Endothelial cell of umbilical vein (primary cell): ENCODE measurements around the gene NETO1. TPM values are rescaled to one million over a fixed set of nuclear protein-coding genes. Genes with fewer than 3 reads are reported as not detected.

Source experiments
- BruUV-seq: library from RNA; stranded (reverse); fragments of 400-500 nt; replicated peaks from 2 replicates; lab custom pipeline; 2021; lab: Mats Ljungman, UMichigan
- CTCF ChIA-PET: fragments of 300-600, 350-600 bp; sonication (Branson Sonifier 250); formaldehyde crosslinking; loops from one replicate; lab custom pipeline; 2021; ENCODE audit warnings: antibody characterized with exemption, inconsistent platforms; lab: Charles Lee
- POLR2A ChIA-PET: fragments of 300-600, 350-600 bp; sonication (Branson Sonifier 250); formaldehyde crosslinking; loops from one replicate; lab custom pipeline; 2021; ENCODE audit warnings: antibody characterized with exemption, inconsistent platforms; lab: Charles Lee
- DNase-seq: peaks from one replicate; pipeline ENCODE4 v3.0.0-alpha.2; 2011; ENCODE audit warnings: low read depth, low spot score
- FAIRE-seq: peaks from 2 replicates; lab custom pipeline; 2011; peaks lifted over from hg19 to GRCh38; lab: Jason Lieb, UNC
- H2AFZ ChIP-seq: 2 replicates; pipeline ENCODE4 v1.6.0; 2012; ENCODE audit warnings: low read depth, low read length, control low read depth, inconsistent platforms
- H3K27ac ChIP-seq: 2 replicates; pipeline ENCODE4 v1.5.1; 2011; ENCODE audit warnings: low read depth, mild to moderate bottlenecking, control low read depth, low read length, moderate library complexity; ENCODE audit not compliant: insufficient read depth
- H3K27me3 ChIP-seq, 2 experiments: 2 replicates each; pipeline versions ENCODE4 v1.6.0 to v1.6.1; 2011; ENCODE audit warnings: low read length in 2 of 2, mixed read lengths in 1 of 2; ENCODE audit not compliant: control insufficient read depth in 2 of 2, insufficient read depth in 2 of 2
- H3K36me3 ChIP-seq, 2 experiments: 2 replicates in 1 of 2; 3 replicates in 1 of 2; pipeline ENCODE4 v1.5.1; 2011; ENCODE audit warnings: low read length in 2 of 2, mild to moderate bottlenecking in 1 of 2, moderate library complexity in 1 of 2; ENCODE audit not compliant: control insufficient read depth in 2 of 2, insufficient read depth in 2 of 2; ENCODE audit errors: extremely low read depth in 1 of 2
- H3K4me1 ChIP-seq: 3 replicates; pipeline ENCODE4 v1.5.1; 2011; ENCODE audit warnings: mild to moderate bottlenecking, low read length; ENCODE audit not compliant: control insufficient read depth, insufficient read depth; ENCODE audit errors: extremely low read depth
- H3K4me2 ChIP-seq: 2 replicates; pipeline ENCODE4 v1.6.1; 2011; ENCODE audit warnings: low read length, control low read depth, mixed read lengths; ENCODE audit not compliant: insufficient read depth
- H3K4me3 ChIP-seq, 3 experiments: fragments of 200-600 bp in 1 of 3; sonication (generic), shearing (Covaris generic) in 1 of 3; replicated peaks in 1 of 3; 2 replicates each; pipeline ENCODE4 v1.5.1; 2011 to 2016; ENCODE audit warnings: control low read depth in 3 of 3, low read length in 3 of 3, mild to moderate bottlenecking in 2 of 3, inconsistent platforms in 1 of 3, low read depth in 1 of 3, moderate library complexity in 1 of 3; ENCODE audit not compliant: insufficient read depth in 1 of 3
- H3K79me2 ChIP-seq: 2 replicates; pipeline ENCODE4 v1.6.0; 2012; ENCODE audit warnings: low read length, inconsistent platforms; ENCODE audit not compliant: control insufficient read depth, insufficient read depth
- H3K9ac ChIP-seq: replicated peaks from 2 replicates; pipeline ENCODE3; 2011; ENCODE audit warnings: low read length, control low read depth; ENCODE audit not compliant: insufficient read depth; ENCODE audit errors: extremely low read depth
- H3K9me1 ChIP-seq: replicated peaks from 3 replicates; pipeline ENCODE4 v1.6.0; 2011; ENCODE audit warnings: mild to moderate bottlenecking, low read length; ENCODE audit not compliant: control insufficient read depth, insufficient read depth; ENCODE audit errors: extremely low read depth
- H3K9me3 ChIP-seq: replicated peaks from 2 replicates; pipeline ENCODE4 v1.5.1; 2012; ENCODE audit warnings: low read length, inconsistent platforms; ENCODE audit not compliant: control insufficient read depth, insufficient read depth
- H4K20me1 ChIP-seq: replicated peaks from 2 replicates; pipeline ENCODE3; 2011; ENCODE audit warnings: mild to moderate bottlenecking, low read length; ENCODE audit not compliant: control insufficient read depth, insufficient read depth; ENCODE audit errors: extremely low read depth
- CTCF ChIP-seq, 2 donors: IDR thresholded peaks; 1 replicate in 1 of 2; 2 replicates in 1 of 2; pipeline ENCODE4 v1.5.1; 2011; ENCODE audit warnings: low read length in 2 of 2, mild to moderate bottlenecking in 2 of 2, moderate library complexity in 2 of 2, control low read depth in 1 of 2, inconsistent platforms in 1 of 2, low read depth in 1 of 2; ENCODE audit not compliant: insufficient read depth in 1 of 2; ENCODE audit errors: extremely low read depth in 1 of 2
- EZH2 ChIP-seq: IDR thresholded peaks from 2 replicates; pipeline ENCODE4 v1.6.1; 2012; ENCODE audit warnings: borderline replicate concordance, low read depth, mild to moderate bottlenecking, moderate library complexity, low read length, inconsistent platforms; ENCODE audit not compliant: severe bottlenecking
- FOS ChIP-seq: IDR thresholded peaks from 2 replicates; pipeline ENCODE4 v1.6.1; 2011; ENCODE audit warnings: mild to moderate bottlenecking, low read length, moderate library complexity, borderline replicate concordance; ENCODE audit not compliant: insufficient read depth
- GATA2 ChIP-seq: IDR thresholded peaks from 2 replicates; pipeline ENCODE4 v1.7.0; 2011; ENCODE audit warnings: low read depth, mild to moderate bottlenecking, moderate library complexity, mixed read lengths, low read length; ENCODE audit not compliant: insufficient read length, insufficient read depth
- JUN ChIP-seq: IDR thresholded peaks from 2 replicates; pipeline ENCODE4 v1.6.1; 2011; ENCODE audit warnings: borderline replicate concordance, low read depth; ENCODE audit not compliant: insufficient read length, insufficient read depth
- MAX ChIP-seq: IDR thresholded peaks from 2 replicates; pipeline ENCODE4 v1.6.1; 2011; ENCODE audit not compliant: insufficient read depth, insufficient read length
- MYC ChIP-seq: IDR thresholded peaks from one replicate; pipeline ENCODE4 v1.6.1; 2011; ENCODE audit warnings: mild to moderate bottlenecking, low read depth, low read length
- POLR2A ChIP-seq: IDR thresholded peaks from 2 replicates; pipeline ENCODE4 v1.6.1; 2012; ENCODE audit warnings: low read depth, mild to moderate bottlenecking, control low read depth, low read length
- POLR2AphosphoS5 ChIP-seq: IDR thresholded peaks from 2 replicates; pipeline ENCODE4 v1.6.1; 2012; ENCODE audit warnings: low read depth, mild to moderate bottlenecking, control low read depth, low read length, moderate library complexity; ENCODE audit not compliant: insufficient read depth
- dilution Hi-C: fragments of 300-500 bp; cut with MboI; formaldehyde crosslinking; loops from one replicate; pipeline ENCODE4 v1.15.0; 2019; ENCODE audit warnings: low sequenced_read_pairs; ENCODE audit not compliant: extremely low pct_ligation_motif_present
- intact Hi-C: fragments of 100-400 bp; cut with micrococcal nuclease; formaldehyde crosslinking; loops from one replicate; pipeline ENCODE4 v1.10.0; 2022
- polyA plus RNA-seq, 4 experiments: library from polyadenylated mRNA; depleted of rRNA in 3 of 4; stranded (reverse) in 3 of 4; unstranded in 1 of 4; fragments of >200 nt; gene quantifications; 2 replicates each; pipeline versions ENCODE4 v1.2.1 to v1.2.3, GENCODE V29; 2011 to 2012; ENCODE audit warnings: missing spikeins in 1 of 4
- total RNA-seq: library from RNA; stranded (reverse); gene quantifications from 2 replicates; pipeline ENCODE4 v1.2.3, GENCODE V29; 2021

The NETO1 gene
- total and polyA plus RNA-seq, 2 donors (not counting 3 experiments of a cell fraction or from before 2014, with no cell fraction given) = not detected

GRCh38 chr18:72871091-72871490, 3.3 kb upstream of the NETO1 start:
- no peaks in the 10 kb centered on the region for H3K79me2 ChIP-seq
- H3K4me1 ChIP-seq = no peaks in the 10 kb centered on the region
- DNase-seq (no peak), FAIRE-seq (no peak)
- no peak overlapping the region for H3K9ac ChIP-seq
- intact Hi-C loops (no loop called here), dilution Hi-C loops (no loop called here)
- no peaks in the 10 kb centered on the region for H3K9me1 ChIP-seq
- no TSS peak for BruUV-seq
- peaks cover 0 to 2% of the 10 kb centered on the region in 2 experiments for H3K27me3 ChIP-seq
- no peaks in the 10 kb centered on the region for H4K20me1 ChIP-seq
- no peak overlapping the region for H2AFZ ChIP-seq
- H3K9me3 ChIP-seq = no peaks in the 10 kb centered on the region
- H3K36me3 ChIP-seq = no peaks in the 10 kb centered on the region
- H3K27ac ChIP-seq = no peak overlapping the region
- no peak overlapping the region for H3K4me3 ChIP-seq
- ChIA-PET POLR2A (no interaction called here), CTCF (no interaction called here)
- H3K4me2 ChIP-seq = no peak overlapping the region
- no peak for TF ChIP-seq POLR2AphosphoS5
- no peak for TF ChIP-seq MAX
- no peak for TF ChIP-seq FOS
- TF ChIP-seq GATA2 = no peak
- TF ChIP-seq EZH2 = no peak
- no peak for TF ChIP-seq POLR2A
- no peak for TF ChIP-seq MYC
- no peak for TF ChIP-seq JUN
- TF ChIP-seq CTCF (IDR thresholded peaks at IDR 0.05; ENCODE audit: extremely low read depth in 1 of 2, insufficient read depth in 1 of 2, low read depth in 1 of 2, low read length in 2 of 2) = no peak
